Measurements from ENCODE around the gene C1QTNF6.

- TF ChIP-seq POLR2A (IDR thresholded peaks at IDR 0.05) (no peak), CTCF (IDR thresholded peaks at IDR 0.05) (no peak)
Observed at GRCh38 chr22:37230673-37231405, 42.8 kb upstream of the C1QTNF6 start.

Measured in thyroid gland (tissue), 4 donors.